HG03139 (cell line): ENCODE measurements around the gene PAOX.
"Not testable (repeated sequence)": the region's sequence is repeated elsewhere in the genome, so short reads cannot be mapped to it uniquely, and the experiment has no call there.

ENCODE experiments used
- ATAC-seq: cut with Tn5 transposase; IDR thresholded peaks from one replicate; pipeline ENCODE4 v1.9.1; 2021; ENCODE audit not compliant: unreplicated experiment

Gene PAOX

GRCh38 chr10:133384071-133384470 is 5.0 kb downstream of the PAOX start:
- no peak for ATAC-seq

GRCh38 chr10:133385214-133385613 is 6.2 kb downstream of the PAOX start:
- ATAC-seq: no peak

DNA sequence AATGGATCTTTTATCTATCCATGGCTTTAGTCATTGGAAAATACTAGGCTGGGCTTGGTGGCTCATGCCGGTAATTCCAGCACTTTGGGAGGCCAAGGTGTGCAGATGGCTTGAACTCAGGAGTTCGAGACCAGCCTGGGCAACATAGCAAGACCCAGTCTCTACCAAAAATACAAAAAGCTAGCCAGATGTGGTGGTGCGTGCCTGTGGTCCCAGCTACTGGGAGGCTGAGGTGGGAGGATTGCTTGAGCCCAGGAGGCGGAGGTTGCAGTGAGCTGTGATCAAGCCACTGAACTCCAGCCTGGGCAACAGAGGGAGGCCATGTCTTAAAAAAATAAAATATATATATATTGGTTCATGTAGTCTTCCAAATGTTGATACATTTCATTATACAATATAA is 7.9 kb downstream of the PAOX start:
- ATAC-seq: not testable (repeated sequence)

DNA sequence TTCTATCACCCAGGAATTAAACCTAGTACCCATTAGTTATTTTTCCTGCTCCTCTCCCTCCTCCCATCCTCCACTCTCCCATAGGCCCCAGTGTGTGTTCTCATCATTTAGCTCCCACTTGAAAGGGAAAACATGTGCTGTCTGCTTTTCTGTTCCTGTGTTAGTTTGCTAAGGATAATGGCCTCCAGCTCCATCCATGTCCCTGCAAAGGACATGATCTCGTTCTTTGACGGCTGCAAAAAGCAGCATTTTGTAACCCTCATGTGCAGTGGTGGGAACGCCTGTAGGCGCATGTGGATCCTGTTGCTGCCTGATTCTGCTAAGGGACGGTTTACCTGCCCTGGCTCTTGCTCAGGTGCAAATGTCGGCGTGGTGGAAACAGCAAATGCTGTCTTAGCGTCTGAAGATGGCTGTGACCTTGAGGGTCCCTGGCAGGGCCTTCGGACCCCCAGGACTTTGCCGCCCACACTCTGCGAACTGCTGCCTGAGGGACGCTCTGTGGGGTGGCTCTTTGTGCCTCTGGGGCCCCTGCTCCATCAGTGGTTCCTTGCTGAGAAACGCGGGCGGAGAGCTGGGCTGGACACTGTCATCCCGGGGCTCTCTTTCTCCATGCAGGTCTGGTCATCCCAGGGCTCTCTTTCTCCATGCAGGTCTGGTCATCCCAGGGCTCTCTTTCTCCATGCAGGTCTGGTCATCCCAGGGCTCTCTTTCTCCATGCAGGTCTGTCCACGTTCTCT is 9.3 kb downstream of the PAOX start:
- ATAC-seq: no peak

GRCh38 chr10:133388973-133389818 is 10.1 kb downstream of the PAOX start:
- peak; percentile 74 for ATAC-seq

GRCh38 chr10:133390597-133391248 is 11.7 kb downstream of the PAOX start:
- no peak for ATAC-seq

DNA sequence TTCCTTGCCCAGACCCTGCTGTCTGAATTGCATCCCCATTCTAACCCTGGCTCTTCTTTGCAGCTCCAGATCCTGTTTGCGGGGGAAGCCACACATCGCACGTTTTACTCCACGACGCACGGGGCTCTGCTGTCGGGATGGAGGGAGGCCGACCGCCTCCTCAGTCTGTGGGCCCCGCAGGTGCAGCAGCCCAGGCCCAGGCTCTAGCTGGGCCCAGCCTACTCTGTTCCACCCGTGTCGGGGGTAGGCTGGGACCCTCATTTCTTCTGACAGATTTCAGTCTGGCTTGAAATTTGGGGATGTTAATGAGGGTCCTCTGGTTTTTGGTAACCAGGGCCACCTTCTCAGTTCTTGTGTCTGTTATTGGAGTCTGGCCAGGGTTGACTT is 12.2 kb downstream of the PAOX start:
- ATAC-seq: no peak

DNA sequence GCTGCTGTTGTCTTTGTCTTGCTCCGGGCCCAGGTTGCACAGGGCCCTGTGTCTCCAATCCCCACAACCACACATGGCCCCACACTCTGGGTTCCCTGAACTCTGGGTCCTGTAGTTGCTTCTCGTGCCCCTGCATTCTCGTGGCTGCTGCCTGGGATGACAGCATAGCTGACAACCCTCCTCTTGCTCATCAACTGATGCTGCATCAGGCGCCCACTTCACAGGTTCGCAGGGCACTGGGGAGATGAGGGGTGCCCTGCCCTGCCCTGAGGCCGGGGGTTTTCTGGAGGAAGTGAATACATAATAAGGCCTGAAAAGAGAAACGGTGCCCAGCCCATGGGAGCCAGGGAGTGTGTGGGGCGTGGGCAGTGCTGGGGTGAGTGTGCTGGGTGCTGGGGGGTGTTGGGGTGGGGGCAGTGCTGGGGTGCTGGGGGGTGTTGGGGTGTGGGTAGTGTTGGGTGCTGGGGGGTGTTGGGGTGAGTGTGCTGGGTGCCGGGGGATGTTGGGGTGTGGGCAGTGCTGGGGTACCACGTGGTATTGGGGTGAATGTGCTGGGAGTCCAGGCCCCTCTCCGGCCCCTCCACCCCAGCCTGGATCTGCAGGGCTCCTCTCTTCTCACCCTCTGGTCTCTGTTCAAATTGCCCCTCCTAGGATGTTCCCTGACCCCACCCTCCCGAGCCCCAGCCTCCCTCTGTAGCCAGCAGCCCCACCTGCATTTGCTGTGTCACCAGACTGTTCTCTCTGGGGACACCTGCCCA is 12.9 kb downstream of the PAOX start:
- ATAC-seq: no peak

GRCh38 chr10:133393401-133394063 is 14.5 kb downstream of the PAOX start:
- no peak for ATAC-seq

GRCh38 chr10:133394064-133394663 is 15.1 kb downstream of the PAOX start, which contains the start of gene MTG1:
MTG1 (plus strand) TSS chr10:133394157; CDS start chr10:133394221, 64 bp downstream.
- ATAC-seq: peak; percentile 53

DNA sequence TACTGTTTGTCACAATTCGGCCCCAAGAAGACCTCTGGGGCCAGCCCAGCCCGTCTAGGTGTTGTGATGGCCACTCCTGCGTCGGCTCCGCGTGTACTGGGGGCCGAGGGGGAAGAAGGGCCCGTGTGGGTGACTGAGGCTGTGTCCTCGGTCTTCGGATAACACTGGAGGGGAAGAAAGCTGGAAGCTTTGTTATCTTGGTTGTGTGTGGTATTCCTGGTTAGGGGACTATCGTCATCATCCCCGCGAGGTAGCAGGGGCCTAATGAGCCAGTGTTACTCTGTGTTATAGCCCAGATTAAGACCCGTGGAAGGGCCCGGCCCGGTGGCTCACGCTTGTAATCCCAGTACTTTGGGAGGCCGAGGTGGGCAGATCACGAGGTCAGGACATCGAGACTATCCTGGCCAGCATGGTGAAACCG is 15.7 kb downstream of the PAOX start:
- ATAC-seq: no peak

GRCh38 chr10:133396035-133396624 is 17.1 kb downstream of the PAOX start:
- ATAC-seq: no peak

DNA sequence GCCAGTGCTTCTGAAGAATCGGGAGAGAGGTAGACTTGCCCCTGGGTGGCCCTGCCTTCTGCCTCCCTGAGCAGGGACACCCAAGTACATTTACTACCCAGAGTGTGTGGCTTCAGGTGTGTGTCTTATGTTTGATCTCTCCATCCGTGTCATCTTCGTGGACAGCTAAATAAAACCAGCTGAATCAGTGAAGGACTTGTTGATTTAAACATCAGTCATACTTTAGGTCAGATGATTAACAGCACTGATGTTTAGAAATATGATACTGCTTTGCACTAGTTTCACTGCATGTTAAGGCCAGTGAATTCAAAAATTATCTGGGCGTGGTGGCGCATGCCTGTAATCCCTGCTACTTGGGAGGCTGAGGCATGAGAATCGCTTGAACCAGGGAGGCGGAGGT is 18.9 kb downstream of the PAOX start:
- no peak for ATAC-seq

DNA sequence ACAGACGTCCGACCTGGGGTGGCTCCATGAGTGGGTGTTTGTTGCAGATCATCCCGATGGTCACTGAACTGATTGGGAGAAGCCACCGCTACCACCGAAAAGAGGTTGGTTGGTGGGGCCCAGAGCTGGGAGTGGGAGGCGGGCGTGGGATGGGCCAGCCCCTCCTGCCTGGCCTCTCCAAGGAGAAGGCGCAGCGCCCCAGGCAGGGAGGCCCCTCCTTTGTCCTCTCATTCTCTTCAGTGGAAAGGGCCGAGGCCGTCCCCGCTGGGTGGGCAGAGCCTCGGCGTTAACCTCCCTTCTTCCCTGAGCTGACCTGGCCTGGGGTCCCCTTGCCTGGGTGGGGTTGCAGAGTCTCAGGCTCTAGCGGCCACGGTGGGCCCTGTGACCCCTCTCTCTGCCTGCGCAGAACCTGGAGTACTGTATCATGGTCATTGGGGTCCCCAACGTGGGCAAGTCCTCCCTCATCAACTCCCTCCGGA is 20.1 kb downstream of the PAOX start:
- ATAC-seq: no peak

- peak; percentile 73 for ATAC-seq
These were observed 21.8 kb downstream of the PAOX start for GRCh38 chr10:133400624-133401424.

- ATAC-seq: no peak
These were observed 22.4 kb downstream of the PAOX start for GRCh38 chr10:133401500-133401899.

- ATAC-seq: no peak
These were observed 23.1 kb downstream of the PAOX start for GRCh38 chr10:133401981-133402725.

DNA sequence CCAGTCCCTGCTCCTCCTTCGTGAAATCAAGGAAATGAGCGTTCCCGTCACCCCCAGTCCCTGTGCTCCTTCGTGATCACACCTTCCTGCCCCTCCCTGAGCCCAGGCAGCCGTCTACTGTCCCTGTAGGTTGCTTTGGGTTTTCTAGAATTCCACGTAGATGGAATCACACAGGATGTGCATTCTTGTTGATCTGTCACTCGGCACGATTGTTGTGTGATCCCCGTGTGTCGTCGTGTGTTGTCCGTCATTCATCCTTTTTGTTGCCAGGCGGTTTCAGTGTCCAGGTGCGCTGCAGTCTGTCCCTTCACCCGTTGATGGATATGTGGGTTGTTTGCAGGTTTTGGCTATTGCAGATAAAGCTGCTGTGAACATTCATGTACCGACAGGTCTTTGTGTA is 24.3 kb downstream of the PAOX start:
- ATAC-seq: no peak
